ENCODE data around the gene BRDT.

BRDT gene

DNA sequence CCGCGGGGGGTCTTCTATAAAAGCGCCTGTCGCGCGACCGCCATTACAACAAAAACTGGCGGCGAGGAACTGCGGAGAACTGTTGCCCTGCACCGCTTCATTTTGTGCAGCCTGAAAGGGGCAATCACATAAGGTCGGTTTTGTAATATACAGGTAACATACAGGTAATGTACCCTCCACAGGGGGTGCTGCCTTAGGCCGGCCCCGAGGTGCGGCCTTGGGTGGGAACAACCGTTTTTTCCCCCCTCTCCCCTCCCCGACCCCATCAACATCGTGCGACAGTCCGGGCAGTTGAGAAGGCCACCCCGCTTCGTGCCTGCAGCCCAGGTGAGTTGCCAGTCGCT lies at the start of gene BRDT:
Gene BRDT, plus strand, starts transcription at position 46 of the 344 bp plus-strand sequence. CDS start 13,354 bp downstream, outside the sequence.
- DNase-seq, result no peak

DNA sequence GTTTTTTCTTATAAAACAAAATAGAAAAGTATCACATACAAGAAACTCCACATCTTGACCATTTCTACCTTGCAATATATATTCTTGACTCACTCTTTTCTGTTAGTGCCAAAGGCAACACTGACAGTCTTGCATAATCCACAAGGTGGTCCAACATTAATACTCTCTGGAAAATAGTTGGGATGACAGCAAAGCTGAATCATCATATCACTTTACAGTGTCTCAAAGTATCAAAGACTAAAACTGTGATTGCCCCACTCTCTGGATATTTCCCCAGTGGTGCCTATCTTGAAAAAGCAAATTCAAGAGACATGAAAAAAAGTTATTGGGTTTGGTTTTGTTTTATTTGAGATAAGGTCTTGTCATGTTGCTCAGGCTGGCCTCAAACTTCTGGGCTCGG lies 48.6 kb upstream of the BRDT start:
- DNase-seq, result no peak

DNA sequence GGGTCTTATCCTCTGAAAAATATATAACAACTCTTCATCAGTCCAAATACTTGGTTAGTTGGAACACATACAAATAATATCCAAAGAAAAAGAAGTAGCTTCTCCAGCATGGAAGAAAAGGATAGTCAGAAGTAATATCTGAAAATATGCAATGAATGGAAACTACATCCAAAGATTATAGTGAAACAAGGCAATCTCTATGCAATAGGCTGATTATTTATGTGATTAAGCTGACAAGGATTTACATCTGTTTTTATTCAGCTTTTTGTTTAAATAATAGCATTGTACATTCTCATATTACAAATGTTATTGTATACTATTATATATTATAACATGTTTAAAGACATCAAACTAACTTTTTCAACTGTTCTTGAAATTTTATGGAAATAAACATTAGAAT lies 48.0 kb upstream of the BRDT start:
- no peak for DNase-seq

DNA sequence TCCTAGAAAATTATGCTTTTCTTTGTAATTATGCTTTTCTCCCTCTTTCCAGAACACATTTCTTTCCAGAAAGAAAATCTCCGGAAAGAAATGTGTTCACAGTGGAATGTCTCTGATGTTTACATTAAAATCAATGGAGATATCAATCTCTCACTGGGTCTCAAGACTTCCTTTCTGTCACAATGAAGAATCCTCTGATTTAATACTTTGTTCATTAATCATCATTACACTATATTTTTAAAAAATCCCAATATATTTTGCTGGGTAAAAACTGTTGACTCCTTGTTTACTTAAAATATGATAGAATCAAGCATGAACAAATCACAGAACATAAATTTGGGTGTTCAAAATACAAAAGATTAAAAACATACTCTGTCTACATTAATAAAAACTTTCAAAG lies 36.9 kb upstream of the BRDT start:
- DNase-seq, result no peak

DNA sequence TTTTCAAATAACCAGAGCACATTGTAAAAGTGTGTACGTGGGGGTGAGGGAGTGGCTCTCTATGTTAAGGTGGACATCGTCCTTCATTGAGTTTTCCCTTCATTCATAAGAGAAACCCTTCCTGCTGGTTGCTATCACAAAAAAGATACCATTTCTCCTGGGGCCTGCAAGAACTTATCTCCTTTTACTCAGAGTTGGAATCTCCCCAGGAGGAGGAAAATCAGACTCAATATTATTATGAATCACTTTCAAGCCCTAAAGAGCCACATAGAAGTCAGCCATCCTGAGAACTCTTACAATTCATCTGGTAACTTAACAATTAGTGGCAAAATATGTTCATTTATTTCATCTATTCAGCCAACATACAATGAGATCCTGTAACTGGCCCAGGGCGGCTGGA lies 36.2 kb upstream of the BRDT start:
- DNase-seq, result no peak

DNA sequence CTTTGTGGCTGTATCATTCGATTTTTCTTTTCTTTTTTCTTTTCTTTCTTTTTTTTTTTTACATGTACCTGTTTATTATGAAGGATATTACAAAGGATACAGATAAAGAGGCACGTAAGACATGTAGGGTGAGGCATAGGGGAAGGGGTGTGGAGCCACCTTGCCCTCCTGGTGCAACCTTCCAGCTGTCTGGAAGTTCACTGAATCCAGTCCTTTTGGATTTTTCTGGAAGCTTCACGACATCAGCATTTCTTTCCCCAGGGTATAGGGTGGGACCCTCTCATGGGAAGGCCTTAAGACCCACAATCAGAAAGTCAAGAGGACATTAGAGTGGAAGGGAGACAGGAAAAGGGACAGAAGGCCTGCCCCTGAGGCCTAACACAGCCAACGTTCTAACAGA lies 33.2 kb upstream of the BRDT start:
- no peak for DNase-seq

DNA sequence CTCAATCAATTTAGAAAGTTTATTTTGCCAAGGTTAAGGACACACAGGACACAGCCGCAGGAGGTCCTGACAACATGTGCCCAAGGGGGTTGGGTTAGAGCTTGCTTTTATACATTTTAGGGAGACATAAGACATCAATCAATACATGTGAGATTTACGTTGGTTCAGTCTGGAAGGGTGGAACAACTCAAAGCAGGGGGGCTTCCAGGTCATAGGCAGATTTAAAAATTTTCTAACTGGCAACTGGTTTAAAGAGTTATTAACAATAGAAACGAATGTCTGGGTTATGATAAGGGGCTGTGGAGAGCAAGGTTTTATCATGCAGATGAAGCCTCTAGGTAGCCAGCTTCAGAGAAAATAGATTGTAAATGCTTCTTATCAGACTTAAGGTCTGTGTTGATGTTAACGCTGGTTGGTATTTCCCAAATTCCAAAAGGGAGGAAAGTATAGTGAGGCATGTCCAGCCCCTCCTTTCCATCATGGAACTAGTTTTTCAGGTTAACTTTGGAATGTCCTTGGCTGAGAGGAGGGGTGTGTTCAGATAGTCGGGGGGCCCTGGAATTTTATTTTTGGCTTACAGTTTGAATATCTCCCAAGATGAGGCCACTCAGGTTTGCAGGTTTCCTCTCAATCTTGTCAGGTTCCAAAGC lies 32.3 kb upstream of the BRDT start:
- DNase-seq, result no peak

DNA sequence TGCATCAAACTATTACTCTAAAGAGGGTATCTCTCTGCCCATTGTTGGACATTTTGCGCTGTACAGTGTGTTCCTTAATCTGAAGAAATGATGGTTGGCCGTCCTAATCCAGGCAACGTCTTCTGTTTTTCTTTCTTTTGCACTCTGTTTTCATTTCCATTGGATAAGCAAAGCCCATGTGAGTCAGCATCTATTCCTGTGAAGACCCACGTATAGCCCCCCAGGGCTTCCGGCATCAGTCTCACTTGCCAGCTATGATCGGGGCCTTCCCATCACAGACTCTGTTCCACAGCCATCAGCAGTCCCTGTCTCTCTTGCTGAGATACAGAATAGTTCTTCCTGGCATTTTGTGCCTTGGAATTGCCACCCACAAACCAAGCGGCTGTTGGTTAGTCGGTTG lies 29.2 kb upstream of the BRDT start:
- no peak for DNase-seq

DNA sequence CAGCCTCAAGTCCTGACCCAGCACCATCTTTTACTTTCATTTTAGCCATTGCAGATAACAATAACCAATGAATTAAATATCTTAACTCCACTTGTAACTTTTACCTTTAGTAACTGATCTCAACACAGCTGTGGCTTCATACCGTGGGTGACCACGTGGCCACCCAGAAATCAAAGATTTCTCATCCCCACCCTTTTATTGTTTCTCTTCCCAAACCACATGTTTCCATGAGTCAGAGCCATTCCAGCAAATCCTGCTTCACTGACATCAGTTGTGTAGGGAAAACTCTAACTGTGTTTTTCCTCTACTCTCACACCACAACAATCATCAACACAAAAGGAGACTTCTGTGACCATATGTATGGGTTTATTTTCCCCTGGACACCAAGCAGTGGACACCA lies 25.1 kb upstream of the BRDT start:
- no peak for DNase-seq

DNA sequence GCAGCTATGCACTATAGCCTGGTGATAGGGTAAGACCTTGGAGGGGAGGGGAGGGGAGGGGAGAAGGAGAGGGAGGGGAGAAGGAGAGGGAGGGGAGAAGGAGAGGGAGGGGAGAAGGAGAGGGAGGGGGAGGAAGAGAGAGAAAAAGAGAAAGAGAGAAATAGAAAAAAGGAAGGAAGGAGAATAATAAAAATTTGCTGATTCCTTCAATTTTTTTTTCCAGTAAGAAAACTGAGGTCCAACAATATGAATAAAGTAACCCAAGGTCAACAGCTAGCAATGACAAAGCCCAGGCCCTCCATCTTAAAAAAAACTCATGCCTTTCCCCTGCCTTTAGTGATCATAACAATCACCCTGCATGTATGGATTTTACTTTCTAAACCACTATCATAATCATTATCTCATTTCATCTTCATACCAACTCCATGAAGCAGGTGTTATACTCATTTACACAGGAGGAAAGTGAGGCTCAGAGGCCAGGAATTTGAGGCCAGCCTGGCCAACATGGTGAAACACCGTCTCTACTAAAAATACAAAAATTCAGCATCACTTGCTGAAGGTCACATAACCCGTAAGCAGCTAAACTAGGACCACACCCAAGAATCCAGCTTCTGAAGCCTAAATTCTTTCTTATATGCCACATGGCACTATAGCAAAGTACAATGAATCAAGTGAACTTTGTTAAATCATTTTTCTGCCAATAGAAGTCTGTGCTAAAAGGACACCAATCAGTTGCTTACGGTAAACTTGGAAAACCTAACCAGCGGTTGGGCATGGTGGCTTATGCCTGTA lies 23.4 kb upstream of the BRDT start:
- no peak for DNase-seq

DNA sequence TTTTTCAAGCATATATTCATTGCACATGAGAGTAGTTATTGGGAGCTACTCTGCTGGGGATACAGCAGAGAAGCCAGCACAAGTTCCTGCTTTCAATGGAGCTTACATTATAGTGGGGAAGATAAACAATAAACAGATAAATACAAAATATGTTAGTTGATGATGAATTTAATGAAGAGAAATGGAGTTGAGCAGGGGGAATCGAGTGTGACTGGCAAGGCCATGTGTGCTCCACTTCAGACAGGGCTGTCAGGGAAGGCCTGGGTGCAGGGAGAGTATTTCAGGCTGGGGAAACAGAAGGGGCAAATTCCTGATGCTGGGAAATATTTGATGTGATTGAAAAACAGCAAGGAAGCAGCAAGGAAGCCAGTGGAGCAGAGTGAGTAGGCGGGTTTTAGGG lies 21.2 kb upstream of the BRDT start:
- DNase-seq, result no peak

DNA sequence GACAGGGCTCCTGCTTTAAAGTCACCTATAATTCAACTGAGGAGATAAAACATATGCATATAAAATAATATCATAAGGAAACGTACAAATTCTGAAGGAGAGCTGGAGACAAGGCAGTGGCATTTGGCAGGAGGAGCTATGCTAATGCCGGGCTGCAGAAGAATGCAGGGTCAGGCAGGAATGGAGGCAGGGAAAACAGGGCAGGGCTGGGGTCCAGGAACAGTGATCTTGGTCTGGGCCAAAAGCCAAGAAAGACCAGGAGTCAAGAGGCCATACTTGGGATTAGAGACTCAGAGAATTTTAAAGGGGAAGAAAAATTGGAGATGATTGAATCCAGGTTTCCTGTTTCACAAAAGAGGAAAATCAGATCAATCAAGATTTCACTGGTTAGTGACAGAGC lies 20.0 kb upstream of the BRDT start:
- DNase-seq, result no peak

DNA sequence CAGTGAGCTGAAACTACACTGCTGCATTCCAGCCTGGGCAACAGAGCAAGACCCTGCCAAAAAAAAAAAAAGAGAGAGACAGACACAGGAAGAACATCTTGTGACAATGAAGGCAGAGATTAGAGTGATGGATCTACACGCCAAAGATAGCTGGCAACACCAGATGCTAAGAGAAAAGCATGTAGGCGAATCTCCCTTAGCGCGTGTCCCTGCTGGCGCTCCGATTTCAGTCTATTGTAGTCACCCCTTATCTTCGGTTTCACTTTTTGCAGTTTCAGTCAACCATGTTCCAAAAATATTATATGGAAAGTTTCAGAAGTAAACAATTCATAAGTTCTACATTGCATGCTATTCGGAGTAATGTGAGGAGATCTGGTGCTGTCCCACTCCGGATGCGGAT lies 11.6 kb upstream of the BRDT start:
- no peak for DNase-seq

DNA sequence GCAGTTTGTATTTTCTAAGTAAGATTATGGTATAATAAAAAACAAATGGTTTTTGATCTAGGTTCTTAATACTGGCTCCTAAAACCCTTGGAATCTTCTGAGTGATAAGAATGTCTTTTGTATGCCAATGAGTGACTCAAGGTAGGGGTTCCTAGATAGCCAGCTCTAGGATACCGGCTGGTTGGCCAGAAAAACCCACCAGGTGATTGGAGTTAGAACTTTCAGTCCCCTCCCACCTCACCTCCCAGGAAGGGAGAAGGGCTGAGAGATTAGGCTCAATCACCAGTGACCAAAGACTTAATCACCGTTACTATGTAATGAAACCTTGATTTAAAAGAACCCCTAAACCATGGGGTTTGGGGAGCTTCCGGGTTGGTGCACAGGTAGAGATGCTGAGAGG lies 8.7 kb upstream of the BRDT start:
- DNase-seq, result no peak

DNA sequence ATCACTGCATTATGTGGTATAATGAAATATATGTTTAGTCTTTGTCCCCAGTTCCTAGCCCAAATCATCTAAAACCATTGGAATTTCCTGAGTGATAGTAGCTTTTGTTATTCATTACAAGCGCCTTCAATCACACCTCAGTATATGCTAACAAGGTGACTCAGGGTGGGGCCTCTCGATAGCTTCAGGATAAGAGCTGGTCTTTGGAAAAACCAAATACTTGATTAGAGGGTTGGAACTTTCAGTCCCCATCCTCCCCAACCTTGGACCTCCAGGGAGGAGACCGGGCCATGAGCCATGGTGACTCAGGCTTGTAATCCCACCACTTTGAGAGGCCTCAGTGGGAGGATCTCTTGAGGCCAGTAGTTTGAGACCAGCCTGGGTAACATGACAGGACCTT lies 5.1 kb upstream of the BRDT start:
- no peak for DNase-seq

DNA sequence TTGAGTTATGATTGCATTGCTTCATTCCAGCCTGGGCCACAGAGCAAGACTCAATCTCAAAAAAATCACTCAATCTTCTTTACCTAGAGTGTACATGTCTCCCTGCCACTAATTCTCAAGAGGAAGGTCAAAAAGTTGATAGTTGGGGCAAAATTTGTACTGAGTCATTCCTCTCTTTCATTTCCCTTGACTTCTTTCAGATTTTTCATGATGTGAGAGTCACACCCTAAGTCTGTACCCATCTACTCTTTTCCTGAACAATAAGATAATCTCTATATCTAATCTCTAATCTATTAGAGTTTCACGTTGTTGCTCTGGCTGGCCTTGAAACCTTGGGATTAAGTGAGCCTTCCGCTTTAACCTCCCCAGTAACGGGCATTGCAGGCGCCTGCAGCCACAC lies 1.1 kb upstream of the BRDT start:
- DNase-seq, result no peak

DNA sequence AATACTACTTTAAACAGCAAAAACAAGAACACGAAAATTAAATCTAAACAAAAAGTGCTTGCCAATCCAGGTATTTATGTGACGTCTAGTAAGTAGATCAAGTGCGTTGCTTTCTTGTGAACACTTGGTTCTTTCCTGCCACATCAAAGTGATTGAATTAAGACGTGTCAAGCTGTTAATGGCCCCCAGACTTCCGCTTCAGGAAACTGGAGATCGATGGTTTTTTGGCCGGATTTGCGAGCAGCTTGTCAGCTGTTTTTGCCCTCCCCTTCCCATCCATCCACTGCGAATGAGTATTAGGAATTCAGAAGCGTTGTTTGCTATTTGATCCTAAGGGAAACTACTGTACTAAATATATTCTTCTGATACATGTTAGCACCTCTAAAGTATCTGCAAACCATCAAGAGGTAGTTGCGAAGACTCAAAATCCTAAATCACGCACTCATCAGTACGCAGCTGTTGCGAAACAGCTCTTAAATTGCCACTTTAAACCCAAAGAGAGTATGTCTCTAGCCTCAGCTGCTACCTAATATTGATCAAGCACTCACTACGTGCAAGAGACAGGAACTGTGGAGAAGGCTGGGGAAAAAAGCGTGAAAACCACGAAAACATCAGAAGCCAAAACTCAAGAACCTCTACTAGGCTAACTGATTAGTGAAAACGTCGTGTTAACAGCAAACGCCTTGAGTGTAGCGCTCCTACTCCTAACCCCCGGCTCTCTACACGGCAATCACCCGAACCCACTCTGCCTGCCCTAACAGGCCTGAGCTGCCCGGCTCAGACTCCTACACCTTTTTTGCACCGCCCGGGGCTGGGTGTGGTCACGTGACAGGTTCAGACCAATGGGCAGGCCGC lies 473 bp upstream of the BRDT start:
- DNase-seq, result no peak

DNA sequence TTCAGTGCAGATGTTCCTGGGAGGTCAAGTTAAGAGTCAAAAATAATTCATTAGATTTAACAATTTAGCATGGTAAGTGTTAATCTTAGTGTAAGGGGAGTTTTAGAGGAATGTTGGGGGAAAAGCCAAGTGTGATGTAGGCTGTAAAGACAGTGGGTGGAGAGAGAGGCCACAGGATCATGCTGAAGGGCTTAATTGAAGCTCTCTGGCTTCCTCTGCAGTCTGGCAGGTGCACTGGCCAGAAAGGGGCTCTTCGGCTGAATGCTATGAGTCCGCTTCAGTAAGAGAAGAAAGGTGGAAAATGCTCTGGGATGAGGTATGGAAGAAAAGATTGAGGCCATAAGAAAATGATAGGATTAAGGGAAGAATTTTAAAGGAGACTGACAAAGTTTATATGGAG lies 3.0 kb downstream of the BRDT start:
- DNase-seq, result no peak

DNA sequence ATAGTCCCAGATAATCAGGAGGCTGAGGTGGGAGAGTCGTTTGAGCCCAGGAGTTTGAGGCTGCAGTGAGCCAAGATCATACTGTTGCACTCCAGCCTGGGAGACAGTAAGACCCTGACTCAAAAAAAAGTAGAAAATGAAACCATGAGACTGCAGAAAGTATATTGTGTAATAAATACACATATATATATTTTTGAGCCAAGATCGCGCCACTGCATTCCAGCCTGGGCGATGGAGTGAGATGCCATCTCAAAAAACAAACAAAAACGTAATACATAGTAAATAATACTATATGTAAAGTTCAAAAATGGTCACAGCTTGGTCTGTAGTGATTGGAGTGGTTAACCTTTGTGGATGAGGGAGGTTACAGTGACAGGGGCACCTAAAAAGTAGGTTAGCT lies 9.7 kb downstream of the BRDT start:
- DNase-seq, result no peak

DNA sequence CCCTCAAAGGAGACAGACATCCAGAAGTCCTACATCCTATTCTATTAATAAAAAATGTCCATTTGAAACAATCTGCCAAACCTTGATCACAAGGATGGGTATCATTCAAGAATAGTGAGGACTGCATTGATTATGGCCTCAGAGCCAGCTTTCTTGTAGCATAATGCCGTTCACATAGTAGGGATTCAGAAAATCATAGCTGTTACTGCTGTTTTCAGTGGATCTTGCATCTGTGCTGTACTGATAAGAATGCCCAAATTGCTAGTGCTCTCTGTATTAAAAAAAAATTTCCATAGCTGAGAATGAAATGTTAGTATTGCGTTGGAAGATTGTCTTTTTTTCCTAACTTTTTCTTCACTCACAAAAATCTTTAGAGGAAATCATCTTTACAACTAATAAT lies 19.1 kb downstream of the BRDT start:
- DNase-seq, result no peak

DNA sequence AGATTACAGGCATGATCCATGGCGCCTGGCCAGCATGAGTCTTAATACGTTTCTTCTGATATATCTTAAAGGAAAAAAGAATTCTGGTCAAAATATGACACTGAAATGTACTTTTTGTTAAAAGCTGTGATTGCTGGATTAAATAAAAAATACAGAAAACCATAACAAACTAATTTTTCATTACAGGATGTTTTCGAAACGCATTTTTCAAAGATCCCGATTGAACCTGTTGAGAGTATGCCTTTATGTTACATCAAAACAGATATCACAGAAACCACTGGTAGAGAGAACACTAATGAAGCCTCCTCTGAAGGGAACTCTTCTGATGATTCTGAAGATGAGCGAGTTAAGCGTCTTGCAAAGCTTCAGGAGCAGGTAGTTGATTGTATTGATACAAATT lies 30.2 kb downstream of the BRDT start:
- no peak for DNase-seq

DNA sequence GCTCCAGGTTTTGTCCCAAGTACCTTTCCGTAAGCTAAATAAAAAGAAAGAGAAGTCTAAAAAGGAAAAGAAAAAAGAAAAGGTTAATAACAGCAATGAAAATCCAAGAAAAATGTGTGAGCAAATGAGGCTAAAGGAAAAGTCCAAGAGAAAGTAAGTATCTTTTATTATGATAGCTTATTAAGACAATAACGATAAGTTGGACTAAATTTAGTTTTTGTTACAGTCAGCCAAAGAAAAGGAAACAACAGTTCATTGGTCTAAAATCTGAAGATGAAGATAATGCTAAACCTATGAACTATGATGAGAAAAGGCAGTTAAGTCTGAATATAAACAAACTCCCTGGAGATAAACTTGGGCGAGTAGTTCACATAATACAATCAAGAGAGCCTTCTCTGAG lies 31.5 kb downstream of the BRDT start:
- no peak for DNase-seq

DNA sequence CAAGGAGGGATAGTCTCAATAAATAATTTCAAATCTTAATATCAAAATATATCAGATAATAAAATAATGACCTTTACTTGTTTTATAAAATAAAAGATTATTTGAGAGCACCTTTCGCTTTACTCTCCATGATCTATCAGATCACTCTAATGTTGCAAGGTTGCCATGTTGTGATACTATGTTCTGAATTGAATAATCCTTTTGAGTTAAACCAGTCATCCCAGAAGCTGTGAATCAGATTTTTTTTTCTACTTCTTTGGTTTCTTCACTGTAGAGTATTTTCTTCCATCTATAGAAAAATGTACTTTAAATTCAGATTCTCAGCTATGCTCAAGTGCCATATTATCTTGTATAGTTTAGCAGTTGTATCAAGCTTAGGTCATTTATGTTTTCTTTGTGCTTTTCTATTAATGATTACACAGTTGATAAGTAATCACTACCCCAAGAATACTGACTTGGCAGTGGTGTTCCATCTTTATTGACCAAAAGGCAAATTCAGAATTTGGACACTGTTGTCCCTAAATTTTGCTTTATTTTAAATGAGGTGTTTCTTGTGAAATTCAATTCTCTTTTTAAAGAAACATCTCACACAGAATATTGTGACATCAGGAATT lies 32.9 kb downstream of the BRDT start:
- DNase-seq, result no peak

DNA sequence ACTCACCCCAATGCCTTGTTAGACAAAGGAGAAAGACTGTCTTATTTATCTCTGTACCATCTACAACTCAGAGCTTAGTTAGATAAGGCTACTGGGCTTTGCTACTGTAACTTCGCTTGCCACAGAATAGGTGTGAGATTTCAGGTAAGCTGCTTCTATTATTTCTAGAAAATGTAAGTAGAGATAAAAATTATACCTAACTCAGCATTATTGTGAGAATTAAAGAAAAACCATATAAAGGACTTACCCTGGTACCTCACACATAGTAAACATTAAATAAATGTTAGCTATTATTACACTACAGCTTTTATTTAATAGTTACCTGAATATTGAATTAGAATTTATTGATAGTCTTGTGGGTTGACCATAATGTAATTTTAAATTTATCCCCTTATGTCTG lies 44.1 kb downstream of the BRDT start:
- no peak for DNase-seq
